GM12873 (cell line): ENCODE measurements around the gene NCAM1.

Experiments used
- CTCF ChIP-seq: IDR thresholded peaks from 2 replicates; pipeline ENCODE4 v1.5.1; 2012; ENCODE audit warnings: low read depth, mild to moderate bottlenecking, moderate library complexity, low read length, control low read depth; ENCODE audit not compliant: insufficient read depth; ENCODE audit errors: missing control alignments

NCAM1 gene

GRCh38 chr11:112933970-112934369, 27.2 kb upstream of the NCAM1 start:
- TF ChIP-seq CTCF: no peak

GRCh38 chr11:112941104-112941503, 20.1 kb upstream of the NCAM1 start:
- TF ChIP-seq CTCF: no peak

GRCh38 chr11:112942966-112943643, 18.1 kb upstream of the NCAM1 start:
- TF ChIP-seq CTCF: no peak

GRCh38 chr11:112946866-112947265, 14.4 kb upstream of the NCAM1 start:
- TF ChIP-seq CTCF: no peak

DNA sequence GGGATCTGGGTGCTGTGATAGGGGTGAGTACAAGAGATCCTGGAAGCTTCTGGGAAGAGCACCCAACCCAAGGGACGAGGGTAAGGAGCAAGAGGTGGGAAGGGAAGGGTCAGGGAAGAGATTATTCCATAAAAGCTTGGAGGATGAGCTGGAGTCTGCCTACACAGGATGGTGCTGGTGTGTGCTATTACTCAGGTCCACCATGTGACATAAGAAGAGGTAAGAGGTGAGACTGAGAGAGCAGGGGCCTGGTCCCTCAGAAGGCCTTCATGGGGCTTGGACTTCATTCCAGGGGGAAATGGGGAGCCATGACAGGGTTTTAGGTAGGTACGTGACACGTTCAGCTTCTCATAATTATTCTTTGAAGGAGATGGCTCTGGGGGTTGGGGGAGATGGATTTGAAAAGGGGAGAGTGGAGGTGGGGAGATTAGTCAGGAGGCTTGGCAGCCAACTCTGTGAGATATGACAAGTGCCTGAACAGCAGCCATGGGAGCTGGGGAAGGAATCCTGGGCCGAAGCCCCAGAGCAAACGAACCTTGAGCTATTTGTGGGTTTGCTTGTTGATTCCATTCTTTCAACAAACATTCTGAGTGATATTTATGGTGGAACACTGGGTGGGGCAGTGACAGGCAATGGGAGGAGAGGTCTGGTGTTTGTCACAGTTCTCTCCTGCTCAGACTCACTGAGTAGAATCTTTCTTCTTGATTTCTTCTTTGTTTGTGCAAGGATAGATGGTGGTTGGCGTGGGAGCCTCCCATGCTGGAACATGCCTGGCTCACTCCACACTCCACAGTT, 11.2 kb upstream of the NCAM1 start:
- no peak for TF ChIP-seq CTCF

DNA sequence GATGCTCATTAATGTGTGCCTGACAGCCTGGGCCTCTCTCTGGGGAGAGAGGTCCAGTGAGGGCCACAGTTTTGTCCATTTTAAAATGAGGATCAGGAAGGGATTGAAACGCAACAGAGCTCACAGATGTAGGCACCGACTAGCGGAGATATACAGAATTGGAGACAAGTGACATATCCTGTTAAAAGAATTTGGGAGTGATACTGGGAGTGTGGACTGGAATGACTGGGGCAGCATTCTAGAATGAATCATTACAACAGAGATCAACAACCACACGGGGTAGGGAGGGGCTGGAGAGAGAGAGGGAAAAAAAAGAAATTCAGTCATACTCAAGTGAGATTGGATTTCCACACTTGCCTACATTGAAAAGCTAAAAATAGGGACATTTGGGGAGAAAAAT, 2.5 kb upstream of the NCAM1 start:
- no peak for TF ChIP-seq CTCF

GRCh38 chr11:112961751-112962578, 745 bp downstream of the NCAM1 start:
- no peak for TF ChIP-seq CTCF
